ENCODE results near the gene DALRD3. TPM values are rescaled to one million over a fixed set of nuclear protein-coding genes. Genes with fewer than 3 reads are reported as not detected.
"Not testable (repeated sequence)": the region's sequence is repeated elsewhere in the genome, so short reads cannot be mapped to it uniquely, and the experiment has no call there.

The DALRD3 gene
- total RNA-seq, 1 donor from 2014 or later: 35.7 TPM

DNA sequence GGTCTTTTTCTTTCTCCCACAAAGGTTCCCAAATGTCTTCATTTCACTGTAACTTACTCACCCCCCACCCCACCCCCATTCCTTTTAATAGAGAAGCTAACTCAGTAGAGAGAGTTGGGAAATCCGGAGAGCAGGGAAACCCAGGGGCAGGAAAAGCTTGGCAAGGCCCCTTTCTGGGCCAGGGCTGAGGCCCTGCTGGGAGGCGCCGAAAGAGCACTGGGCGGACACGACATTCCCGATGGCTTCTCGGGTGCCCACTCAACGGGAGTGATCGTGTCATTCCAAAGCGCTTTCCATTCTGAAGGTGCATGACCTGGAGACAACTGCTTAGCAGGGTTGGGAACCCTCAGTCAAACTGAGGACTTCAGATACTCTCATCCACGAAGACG, 1.6 kb upstream of the DALRD3 start:
- peak overlapping the region; percentile 90 for H3K27ac Mint-ChIP-seq
- H3K4me1 Mint-ChIP-seq (ENCODE audit: low read depth): peaks cover 28% of the 10 kb centered on the region
- no peaks in the 10 kb centered on the region for H3K9me3 Mint-ChIP-seq
- H3K27me3 Mint-ChIP-seq (ENCODE audit: insufficient read depth): no peaks in the 10 kb centered on the region
- peak overlapping the region; percentile 91 for H3K4me3 Mint-ChIP-seq
- peaks cover 39% of the 10 kb centered on the region for H3K36me3 Mint-ChIP-seq (ENCODE audit: low read depth)
- DNase-seq (ENCODE audit: low spot score): no peak
- intact Hi-C loops (cut with micrococcal nuclease): loop anchor here (5.0 to 10.0 kb wide), 3 partner anchors 322 to 575 kb away; partner anchors contain the start of genes ATRIP, CCDC51, PFKFB4 and TMA7

- H3K27me3 Mint-ChIP-seq (ENCODE audit: insufficient read depth): no peaks in the 10 kb centered on the region
Measured at GRCh38 chr3:49018707-49019006, 277 bp upstream of the DALRD3 start.

DNA sequence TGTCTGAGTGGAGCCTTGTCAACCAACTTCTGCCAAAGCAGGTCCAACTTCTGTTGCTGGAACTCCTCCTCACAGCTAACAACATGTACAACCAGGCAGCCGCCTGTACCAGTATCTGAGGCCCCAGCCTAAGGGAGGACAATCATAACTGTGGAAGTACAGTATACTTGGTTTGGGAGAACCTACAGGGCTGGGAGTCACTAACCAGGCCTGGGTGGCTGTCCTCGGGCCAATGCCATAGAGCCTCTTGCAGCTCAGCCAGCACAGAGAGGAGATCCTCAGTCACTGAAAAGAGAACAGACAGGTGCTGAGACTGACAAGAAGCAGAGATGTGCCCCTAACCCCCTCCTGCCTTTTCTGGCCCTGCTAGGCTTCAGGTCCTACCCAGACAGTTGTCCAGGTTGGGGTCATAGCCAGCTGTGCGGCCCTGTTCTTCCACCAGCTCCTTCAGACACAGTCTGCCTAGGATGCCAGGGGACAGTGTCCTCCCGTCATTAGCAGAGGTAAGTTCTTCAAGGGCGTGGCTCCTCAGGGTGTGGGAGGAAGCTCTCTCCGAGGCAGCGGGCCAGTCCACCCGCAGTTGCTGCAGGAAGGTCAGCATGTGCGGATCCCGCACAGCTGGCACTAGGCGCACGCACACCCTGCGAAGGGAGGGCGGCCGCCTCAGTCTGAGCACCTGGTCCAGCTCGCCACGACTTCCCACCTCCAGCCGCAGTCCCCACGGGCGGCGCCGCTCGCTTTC, 980 bp downstream of the DALRD3 start:
- H3K4me3 Mint-ChIP-seq: peak overlapping the region; percentile 91
- peaks cover 14% of the 10 kb centered on the region for H3K4me1 Mint-ChIP-seq (ENCODE audit: low read depth)
- H3K36me3 Mint-ChIP-seq (ENCODE audit: low read depth): peaks cover 16% of the 10 kb centered on the region
- H3K9me3 Mint-ChIP-seq: no peaks in the 10 kb centered on the region
- DNase-seq (ENCODE audit: low spot score): no peak
- intact Hi-C loops (cut with micrococcal nuclease): no loop called here
- peak overlapping the region; percentile 81 for H3K27ac Mint-ChIP-seq
- H3K27me3 Mint-ChIP-seq (ENCODE audit: insufficient read depth): no peaks in the 10 kb centered on the region

More at GRCh38 chr3:49018707-49019006, 277 bp upstream of the DALRD3 start:
- peak overlapping the region; percentile 86 for H3K27ac Mint-ChIP-seq
- H3K4me3 Mint-ChIP-seq: peak overlapping the region; percentile 91
- DNase-seq (ENCODE audit: low spot score): no peak
- peaks cover 28% of the 10 kb centered on the region for H3K36me3 Mint-ChIP-seq (ENCODE audit: low read depth)
- intact Hi-C loops (cut with micrococcal nuclease): loop anchor here (1.0 kb wide), 2 partner anchors 11 to 29 kb away; partner anchors contain the start of gene WDR6
- H3K9me3 Mint-ChIP-seq: no peaks in the 10 kb centered on the region
- H3K4me1 Mint-ChIP-seq (ENCODE audit: low read depth): peaks cover 22% of the 10 kb centered on the region

DNA sequence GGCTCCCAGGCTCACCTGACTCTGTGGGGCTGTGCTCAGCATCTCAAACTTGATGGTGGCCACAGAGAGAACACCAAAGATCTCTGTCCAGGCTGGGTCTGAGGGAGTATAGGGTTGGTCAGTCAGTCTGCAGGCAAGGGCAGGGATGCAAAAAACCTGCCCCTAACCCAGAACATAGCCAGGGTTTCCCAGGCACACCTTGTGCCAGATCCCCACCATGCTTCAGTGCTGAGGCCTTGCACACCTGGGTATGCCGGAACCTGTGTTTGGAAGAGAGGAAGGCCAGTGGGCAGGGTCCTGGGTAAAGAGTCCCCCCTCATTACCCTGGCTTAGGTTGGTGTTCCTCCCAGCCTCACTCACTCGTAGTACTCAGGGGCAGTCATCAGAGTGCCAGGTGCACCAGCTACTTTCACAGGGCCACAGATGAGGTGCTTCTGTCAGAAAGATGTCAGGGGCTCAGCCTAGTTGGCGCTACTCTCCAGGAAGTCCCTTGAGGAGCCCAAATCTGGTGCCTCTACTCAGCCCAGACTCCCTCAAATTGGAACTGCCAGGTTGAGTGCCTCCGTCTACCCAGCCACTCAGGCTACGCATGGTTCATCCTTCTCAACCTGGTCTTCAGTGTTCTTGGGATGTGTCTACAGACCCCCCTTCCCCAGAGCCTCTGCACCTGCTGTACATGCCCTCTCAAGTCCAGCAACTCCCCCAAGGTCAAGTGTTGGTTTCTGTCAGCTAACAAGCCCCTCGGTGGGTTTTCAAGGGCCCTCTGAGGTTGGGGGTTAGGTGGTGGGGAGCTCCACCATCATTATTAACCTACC, 1.8 kb downstream of the DALRD3 start:
- Mint-ChIP-seq H3K4me3 (peak overlapping the region; percentile 91), H3K36me3 (ENCODE audit: low read depth) (peaks cover 20% of the 10 kb centered on the region), H3K4me1 (ENCODE audit: low read depth) (peaks cover 17% of the 10 kb centered on the region), H3K27me3 (ENCODE audit: insufficient read depth) (no peaks in the 10 kb centered on the region), H3K27ac (no peak overlapping the region), H3K9me3 (no peaks in the 10 kb centered on the region)
- intact Hi-C loops (cut with micrococcal nuclease): no loop called here
- DNase-seq (ENCODE audit: low spot score): no peak

GRCh38 chr3:49015765-49016164, 2.6 kb downstream of the DALRD3 start:
- H3K36me3 Mint-ChIP-seq (ENCODE audit: low read depth): peaks cover 18% of the 10 kb centered on the region
- H3K27ac Mint-ChIP-seq: no peak overlapping the region
- intact Hi-C loops (cut with micrococcal nuclease): no loop called here

GRCh38 chr3:49015072-49015471, 3.3 kb downstream of the DALRD3 start:
- Mint-ChIP-seq H3K9me3 (no peaks in the 10 kb centered on the region), H3K36me3 (ENCODE audit: low read depth) (peaks cover 18% of the 10 kb centered on the region), H3K4me3 (no peak overlapping the region), H3K27ac (no peak overlapping the region), H3K4me1 (ENCODE audit: low read depth) (peaks cover 14% of the 10 kb centered on the region), H3K27me3 (ENCODE audit: insufficient read depth) (no peaks in the 10 kb centered on the region)
- no peak for DNase-seq (ENCODE audit: low spot score)
- intact Hi-C loops (cut with micrococcal nuclease): no loop called here

More at GRCh38 chr3:49015765-49016164, 2.6 kb downstream of the DALRD3 start:
- H3K9me3 Mint-ChIP-seq: no peaks in the 10 kb centered on the region
- H3K27me3 Mint-ChIP-seq (ENCODE audit: insufficient read depth): no peaks in the 10 kb centered on the region
- peaks cover 17% of the 10 kb centered on the region for H3K4me1 Mint-ChIP-seq (ENCODE audit: low read depth)
- no peak for DNase-seq (ENCODE audit: low spot score)
- peak overlapping the region; percentile 54 for H3K4me3 Mint-ChIP-seq

DNA sequence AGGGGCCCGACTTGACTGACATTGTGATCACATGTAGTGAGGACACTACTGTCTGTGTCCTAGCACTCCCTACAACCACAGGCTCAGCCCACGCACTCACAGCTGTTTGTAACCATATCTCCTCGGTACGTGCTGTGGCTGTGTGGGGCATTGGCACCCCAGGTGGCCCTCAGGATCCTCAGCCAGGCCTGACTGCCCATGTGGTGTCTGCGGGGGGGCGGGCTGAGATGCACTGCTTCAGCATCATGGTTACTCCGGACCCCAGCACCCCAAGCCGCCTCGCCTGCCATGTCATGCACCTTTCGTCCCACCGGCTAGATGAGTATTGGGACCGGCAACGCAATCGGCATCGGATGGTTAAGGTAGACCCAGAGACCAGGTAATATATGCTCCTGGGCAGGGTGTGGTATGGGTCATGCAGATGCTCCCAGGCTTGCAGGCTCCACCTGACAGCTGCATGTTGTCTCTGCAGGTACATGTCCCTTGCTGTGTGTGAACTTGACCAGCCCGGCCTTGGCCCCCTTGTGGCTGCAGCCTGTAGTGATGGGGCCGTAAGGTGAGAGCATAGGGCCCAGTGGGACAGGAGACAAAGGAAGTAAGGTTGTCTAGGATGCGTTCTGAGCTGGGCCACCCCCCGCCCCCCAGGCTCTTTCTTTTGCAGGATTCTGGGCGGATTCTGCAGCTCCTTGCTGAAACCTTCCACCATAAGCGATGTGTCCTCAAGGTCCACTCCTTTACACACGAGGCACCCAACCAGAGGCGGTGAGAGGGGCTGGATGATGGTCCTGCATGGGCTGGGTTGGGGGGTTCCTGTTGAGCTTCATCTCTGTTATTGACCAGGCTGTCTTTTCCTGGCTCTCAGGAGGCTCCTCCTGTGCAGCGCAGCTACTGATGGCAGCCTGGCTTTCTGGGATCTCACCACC, 4.4 kb downstream of the DALRD3 start:
- intact Hi-C loops (cut with micrococcal nuclease): no loop called here
- peak; percentile 37 for DNase-seq (ENCODE audit: low spot score)
- Mint-ChIP-seq H3K27ac (no peak overlapping the region), H3K4me3 (no peak overlapping the region), H3K9me3 (no peaks in the 10 kb centered on the region), H3K4me1 (ENCODE audit: low read depth) (peaks cover 16% of the 10 kb centered on the region), H3K27me3 (ENCODE audit: insufficient read depth) (no peaks in the 10 kb centered on the region), H3K36me3 (ENCODE audit: low read depth) (peaks cover 18% of the 10 kb centered on the region)

DNA sequence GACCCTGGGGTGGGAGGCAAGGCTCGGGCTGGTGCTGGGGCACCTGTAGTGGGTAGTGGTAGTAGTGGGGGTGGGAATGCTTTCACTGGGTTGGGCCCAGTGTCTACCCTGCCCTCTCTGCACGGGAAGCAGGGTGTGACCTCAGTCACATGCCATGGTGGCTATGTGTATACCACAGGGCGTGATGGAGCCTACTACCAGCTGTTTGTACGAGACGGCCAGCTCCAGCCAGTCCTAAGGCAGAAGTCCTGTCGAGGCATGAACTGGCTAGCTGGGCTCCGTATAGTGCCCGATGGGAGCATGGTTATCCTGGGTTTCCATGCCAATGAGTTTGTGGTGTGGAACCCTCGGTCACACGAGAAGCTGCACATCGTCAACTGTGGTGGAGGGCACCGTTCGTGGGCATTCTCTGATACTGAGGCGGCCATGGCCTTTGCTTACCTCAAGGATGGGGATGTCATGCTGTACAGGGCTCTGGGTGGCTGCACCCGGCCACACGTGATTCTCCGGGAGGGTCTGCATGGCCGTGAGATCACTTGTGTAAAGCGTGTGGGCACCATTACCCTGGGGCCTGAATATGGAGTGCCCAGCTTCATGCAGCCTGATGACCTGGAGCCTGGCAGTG, 5.2 kb downstream of the DALRD3 start:
- Mint-ChIP-seq H3K27me3 (ENCODE audit: insufficient read depth) (no peaks in the 10 kb centered on the region), H3K9me3 (no peaks in the 10 kb centered on the region), H3K27ac (no peak overlapping the region), H3K36me3 (ENCODE audit: low read depth) (peaks cover 20% of the 10 kb centered on the region), H3K4me1 (ENCODE audit: low read depth) (peaks cover 21% of the 10 kb centered on the region), H3K4me3 (no peak overlapping the region)
- intact Hi-C loops (cut with micrococcal nuclease): no loop called here
- DNase-seq (ENCODE audit: low spot score): no peak

GRCh38 chr3:49012441-49013017, 5.9 kb downstream of the DALRD3 start:
- no peaks in the 10 kb centered on the region for H3K27me3 Mint-ChIP-seq (ENCODE audit: insufficient read depth)
- no peak overlapping the region for H3K4me3 Mint-ChIP-seq
- peaks cover 25% of the 10 kb centered on the region for H3K4me1 Mint-ChIP-seq (ENCODE audit: low read depth)
- intact Hi-C loops (cut with micrococcal nuclease): no loop called here
- no peak for DNase-seq (ENCODE audit: low spot score)
- H3K9me3 Mint-ChIP-seq: no peaks in the 10 kb centered on the region
- H3K27ac Mint-ChIP-seq: no peak overlapping the region
- H3K36me3 Mint-ChIP-seq (ENCODE audit: low read depth): peaks cover 23% of the 10 kb centered on the region

DNA sequence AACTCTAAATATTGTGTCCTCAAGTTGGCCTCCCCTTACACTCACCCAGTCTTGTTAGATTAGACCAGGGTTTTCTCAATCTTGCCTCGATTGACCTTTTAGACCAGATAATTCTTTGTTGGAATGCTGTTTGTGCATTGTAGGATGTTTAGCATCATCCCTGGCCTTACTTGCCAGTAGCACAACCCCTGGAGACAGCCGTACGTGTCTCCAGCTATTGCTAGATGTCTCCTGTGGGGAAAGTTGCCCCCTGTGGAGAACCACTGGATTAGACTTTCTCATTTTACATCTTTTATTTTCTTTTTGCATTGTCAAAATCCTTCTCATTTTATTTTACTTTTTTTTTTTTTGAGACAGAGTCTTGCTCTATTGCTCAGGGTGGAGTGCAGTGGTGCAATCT, 9.0 kb downstream of the DALRD3 start:
- Mint-ChIP-seq H3K27me3 (ENCODE audit: insufficient read depth) (no peaks in the 10 kb centered on the region), H3K4me3 (peak overlapping the region; percentile 65), H3K27ac (no peak overlapping the region), H3K36me3 (ENCODE audit: low read depth) (peaks cover 13% of the 10 kb centered on the region), H3K9me3 (no peaks in the 10 kb centered on the region), H3K4me1 (ENCODE audit: low read depth) (peaks cover 29% of the 10 kb centered on the region)
- intact Hi-C loops (cut with micrococcal nuclease): loop anchor here (5.0 kb wide), 2 partner anchors 112 to 292 kb away; partner anchors contain the start of genes IP6K2 and SLC25A20
- DNase-seq (ENCODE audit: low spot score): no peak

DNA sequence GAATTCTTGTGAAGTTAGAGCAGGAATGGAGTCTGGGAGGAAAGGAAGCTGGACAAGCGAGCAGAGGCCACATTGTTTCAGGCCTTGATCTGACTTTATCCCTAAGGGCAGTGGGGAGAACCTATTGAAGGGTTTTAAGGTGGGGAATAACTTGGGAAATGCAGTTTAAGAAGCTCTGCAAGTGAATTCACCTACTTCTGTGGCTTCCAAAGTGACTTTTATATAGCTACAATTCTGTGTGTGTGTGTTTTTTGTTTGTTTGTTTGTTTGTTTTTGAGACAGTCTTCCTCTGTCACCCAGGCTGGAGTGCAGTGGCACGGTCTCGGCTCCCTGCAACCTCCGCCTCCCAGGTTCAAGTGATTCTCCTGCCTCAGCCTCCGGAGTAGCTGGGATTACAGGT, 9.8 kb downstream of the DALRD3 start:
- DNase-seq (ENCODE audit: low spot score); H3K9me3 Mint-ChIP-seq; H3K27me3 Mint-ChIP-seq (ENCODE audit: insufficient read depth): not testable (repeated sequence)
- Mint-ChIP-seq H3K36me3 (ENCODE audit: low read depth) (peaks cover 13% of the 10 kb centered on the region), H3K4me1 (ENCODE audit: low read depth) (peaks cover 29% of the 10 kb centered on the region), H3K27ac (peak overlapping the region; percentile 100), H3K4me3 (peak overlapping the region; percentile 98)
- intact Hi-C loops (cut with micrococcal nuclease): loop anchor here (5.0 kb wide), 2 partner anchors 111 to 291 kb away; partner anchors contain the start of genes IP6K2 and SLC25A20

Measured in activated T-helper 1 cell treated with anti-CD3 and anti-CD28 coated beads, Interleukin-12 subunit alpha, Interleukin-12 subunit beta, Interleukin-2, Interleukin-4 antibody, amounts not matched to agents 30 ng/mL and 10 ng/mL and 1 ng/mL, durations not matched to agents 14 hours and 24 hours and 36 hours (primary cell).